Nephron progenitor cell (in vitro differentiated cells): ENCODE results near the gene SLC25A19.

Source experiments
- DNase-seq: peaks from one replicate; pipeline ENCODE4 v3.0.0; 2021
- H3K27ac Mint-ChIP-seq: 2 replicates; pipeline ENCODE4 v1.8.0; 2021; ENCODE audit warnings: mild to moderate bottlenecking, moderate library complexity, mixed read lengths
- H3K27me3 Mint-ChIP-seq: 2 replicates; pipeline ENCODE4 v1.8.0; 2021; ENCODE audit warnings: mild to moderate bottlenecking, low read depth, mixed read lengths; ENCODE audit not compliant: poor library complexity
- H3K36me3 Mint-ChIP-seq: 2 replicates; pipeline ENCODE4 v1.8.0; 2021; ENCODE audit warnings: low read depth, mixed read lengths
- H3K4me1 Mint-ChIP-seq: 2 replicates; pipeline ENCODE4 v1.8.0; 2021; ENCODE audit warnings: mixed read lengths
- H3K4me3 Mint-ChIP-seq: 2 replicates; pipeline ENCODE4 v1.8.0; 2021; ENCODE audit warnings: mild to moderate bottlenecking, moderate library complexity, mixed read lengths
- H3K9me3 Mint-ChIP-seq: 2 replicates; pipeline ENCODE4 v1.8.0; 2021; ENCODE audit warnings: mild to moderate bottlenecking, moderate library complexity, mixed read lengths
- CTCF ChIP-seq: fragments of 200-600 bp; sonication (generic); IDR thresholded peaks from 2 replicates; pipeline ENCODE4 v1.5.0; 2021; ENCODE audit warnings: antibody characterized with exemption

Gene SLC25A19

GRCh38 chr17:75238684-75239191 lies 50.5 kb downstream of the SLC25A19 start:
- no peak overlapping the region for H3K4me3 Mint-ChIP-seq

GRCh38 chr17:75238020-75238580 lies 51.1 kb downstream of the SLC25A19 start:
- no peak for DNase-seq
- Mint-ChIP-seq H3K27me3 (no peaks in the 10 kb centered on the region), H3K27ac (no peak overlapping the region), H3K36me3 (peaks cover 43% of the 10 kb centered on the region), H3K4me3 (no peak overlapping the region), H3K9me3 (no peaks in the 10 kb centered on the region), H3K4me1 (peaks cover 15% of the 10 kb centered on the region)
- TF ChIP-seq CTCF = no peak

More at GRCh38 chr17:75238684-75239191, 50.5 kb downstream of the SLC25A19 start:
- Mint-ChIP-seq H3K27me3 (peaks cover 2% of the 10 kb centered on the region), H3K9me3 (no peaks in the 10 kb centered on the region), H3K27ac (peak overlapping the region; percentile 79), H3K4me1 (peaks cover 15% of the 10 kb centered on the region), H3K36me3 (peaks cover 45% of the 10 kb centered on the region)
- peak; percentile 66 for DNase-seq
- TF ChIP-seq CTCF = peak; percentile 77

GRCh38 chr17:75237100-75238014 lies 51.9 kb downstream of the SLC25A19 start:
- Mint-ChIP-seq H3K36me3 (peaks cover 49% of the 10 kb centered on the region), H3K4me1 (peaks cover 15% of the 10 kb centered on the region), H3K27ac (peak overlapping the region; percentile 45), H3K27me3 (no peaks in the 10 kb centered on the region), H3K9me3 (no peaks in the 10 kb centered on the region), H3K4me3 (no peak overlapping the region)
- TF ChIP-seq CTCF = no peak
- DNase-seq = no peak

- H3K4me3 Mint-ChIP-seq = no peak overlapping the region
- no peak for TF ChIP-seq CTCF
- no peak for DNase-seq
- H3K27me3 Mint-ChIP-seq = no peaks in the 10 kb centered on the region
- H3K4me1 Mint-ChIP-seq = no peaks in the 10 kb centered on the region
- no peaks in the 10 kb centered on the region for H3K9me3 Mint-ChIP-seq
- peak overlapping the region; percentile 37 for H3K27ac Mint-ChIP-seq
- H3K36me3 Mint-ChIP-seq = peaks cover 65% of the 10 kb centered on the region
Observed at GRCh38 chr17:75232786-75233185, 56.4 kb downstream of the SLC25A19 start.

GRCh38 chr17:75231741-75232464 lies 57.3 kb downstream of the SLC25A19 start:
- peaks cover 60% of the 10 kb centered on the region for H3K36me3 Mint-ChIP-seq

More at GRCh38 chr17:75231741-75232464, 57.3 kb downstream of the SLC25A19 start:
- Mint-ChIP-seq H3K9me3 (no peaks in the 10 kb centered on the region), H3K27ac (no peak overlapping the region), H3K4me1 (no peaks in the 10 kb centered on the region), H3K27me3 (no peaks in the 10 kb centered on the region), H3K4me3 (no peak overlapping the region)
- no peak for TF ChIP-seq CTCF
- DNase-seq = no peak
